Caco-2 (cell line): ENCODE measurements around the gene THADA. TPM values are rescaled to one million over a fixed set of nuclear protein-coding genes. Genes with fewer than 3 reads are reported as not detected.

ENCODE experiments used
- BruUV-seq: library from RNA; stranded (reverse); fragments of 400-500 nt; replicated peaks from 2 replicates; lab custom pipeline; 2021; lab: Mats Ljungman, UMichigan
- CTCF ChIA-PET: fragments of 300-600 bp; sonication (Branson Sonifier 250); formaldehyde crosslinking; loops from one replicate; lab custom pipeline; 2022; ENCODE audit warnings: antibody characterized with exemption; lab: Charles Lee
- POLR2A ChIA-PET: fragments of 300-600 bp; sonication (Branson Sonifier 250); formaldehyde crosslinking; loops from one replicate; lab custom pipeline; 2022; ENCODE audit warnings: antibody characterized with exemption; lab: Charles Lee
- DNase-seq, 2 experiments: peaks; one replicate each; pipeline versions ENCODE4 v3.0.0 to v3.0.0-alpha.2; 2020 to 2022
- H3K27me3 ChIP-seq: replicated peaks from 2 replicates; pipeline ENCODE4 v1.6.0; 2011; ENCODE audit warnings: low read length; ENCODE audit not compliant: control insufficient read depth, insufficient read depth
- H3K36me3 ChIP-seq: 2 replicates; pipeline ENCODE4 v1.5.1; 2011; ENCODE audit warnings: low read length; ENCODE audit not compliant: control insufficient read depth, insufficient read depth
- H3K4me1 ChIP-seq: fragments of 250-450 bp; sonication (Bioruptor Pico); 2 replicates; pipeline ENCODE4 v1.5.1; 2020; ENCODE audit warnings: mild to moderate bottlenecking
- H3K4me3 ChIP-seq: 2 replicates; pipeline ENCODE4 v1.5.1; 2011; ENCODE audit warnings: low read depth, mild to moderate bottlenecking, control low read depth, low read length
- H3K9me3 ChIP-seq: fragments of 250-450 bp; sonication (Bioruptor Pico); 2 replicates; pipeline ENCODE4 v1.5.1; 2020; ENCODE audit warnings: mild to moderate bottlenecking, moderate library complexity
- H3K27ac Mint-ChIP-seq: one replicate; pipeline ENCODE4 v1.8.0; 2022; ENCODE audit warnings: mixed read lengths; ENCODE audit not compliant: unreplicated experiment
- H3K27me3 Mint-ChIP-seq: one replicate; pipeline ENCODE4 v1.8.0; 2022; ENCODE audit warnings: mixed read lengths; ENCODE audit not compliant: insufficient read depth, unreplicated experiment
- H3K36me3 Mint-ChIP-seq: one replicate; pipeline ENCODE4 v1.8.0; 2022; ENCODE audit warnings: mild to moderate bottlenecking, mixed read lengths; ENCODE audit not compliant: insufficient read depth, unreplicated experiment
- H3K4me1 Mint-ChIP-seq: one replicate; pipeline ENCODE4 v1.8.0; 2022; ENCODE audit warnings: low read depth, mixed read lengths; ENCODE audit not compliant: unreplicated experiment
- H3K4me3 Mint-ChIP-seq: one replicate; pipeline ENCODE4 v1.8.0; 2022; ENCODE audit warnings: mild to moderate bottlenecking, moderate library complexity, mixed read lengths; ENCODE audit not compliant: unreplicated experiment
- H3K9me3 Mint-ChIP-seq: one replicate; pipeline ENCODE4 v1.8.0; 2022; ENCODE audit warnings: mixed read lengths; ENCODE audit not compliant: unreplicated experiment
- intact Hi-C: fragments of 100-400 bp; cut with micrococcal nuclease; formaldehyde crosslinking; loops from one replicate; pipeline ENCODE4 v1.10.0; 2022; ENCODE audit not compliant: unreplicated experiment
- total RNA-seq: library from RNA; stranded (reverse); gene quantifications from 2 replicates; pipeline ENCODE4 v1.2.3, GENCODE V29; 2022
- TF ChIP-seq, protein P1 (sequence below), 2 experiments: fragments of 200-600 bp in 1 of 2; IDR thresholded peaks; 1 replicate in 1 of 2; 2 replicates in 1 of 2; pipeline versions ENCODE4 v1.5.1 to v1.8.0; 2011 to 2022; ENCODE audit warnings: antibody characterized with exemption in 1 of 2, control low read depth in 1 of 2, inconsistent platforms in 1 of 2, low read depth in 1 of 2, low read length in 1 of 2, mild to moderate bottlenecking in 1 of 2, moderate library complexity in 1 of 2; ENCODE audit not compliant: insufficient read depth in 1 of 2, severe bottlenecking in 1 of 2, unreplicated experiment in 1 of 2

THADA gene
- total RNA-seq, 1 experiment from 2014 or later, result 33.8 TPM

GRCh38 chr2:43274055-43274454 is 321.8 kb downstream of the THADA start:
- TF ChIP-seq, protein P1, sequence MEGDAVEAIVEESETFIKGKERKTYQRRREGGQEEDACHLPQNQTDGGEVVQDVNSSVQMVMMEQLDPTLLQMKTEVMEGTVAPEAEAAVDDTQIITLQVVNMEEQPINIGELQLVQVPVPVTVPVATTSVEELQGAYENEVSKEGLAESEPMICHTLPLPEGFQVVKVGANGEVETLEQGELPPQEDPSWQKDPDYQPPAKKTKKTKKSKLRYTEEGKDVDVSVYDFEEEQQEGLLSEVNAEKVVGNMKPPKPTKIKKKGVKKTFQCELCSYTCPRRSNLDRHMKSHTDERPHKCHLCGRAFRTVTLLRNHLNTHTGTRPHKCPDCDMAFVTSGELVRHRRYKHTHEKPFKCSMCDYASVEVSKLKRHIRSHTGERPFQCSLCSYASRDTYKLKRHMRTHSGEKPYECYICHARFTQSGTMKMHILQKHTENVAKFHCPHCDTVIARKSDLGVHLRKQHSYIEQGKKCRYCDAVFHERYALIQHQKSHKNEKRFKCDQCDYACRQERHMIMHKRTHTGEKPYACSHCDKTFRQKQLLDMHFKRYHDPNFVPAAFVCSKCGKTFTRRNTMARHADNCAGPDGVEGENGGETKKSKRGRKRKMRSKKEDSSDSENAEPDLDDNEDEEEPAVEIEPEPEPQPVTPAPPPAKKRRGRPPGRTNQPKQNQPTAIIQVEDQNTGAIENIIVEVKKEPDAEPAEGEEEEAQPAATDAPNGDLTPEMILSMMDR (IDR thresholded peaks at IDR 0.05; ENCODE audit: insufficient read depth in 1 of 2, low read depth in 1 of 2, low read length in 1 of 2, severe bottlenecking in 1 of 2, unreplicated experiment in 1 of 2), result no peak
- no TSS peak for BruUV-seq

GRCh38 chr2:43273529-43273928 is 322.3 kb downstream of the THADA start:
- DNase-seq, result no peak
- H3K36me3 Mint-ChIP-seq, result peaks cover 4% of the 10 kb centered on the region
- H3K9me3 Mint-ChIP-seq, result no peaks in the 10 kb centered on the region
- intact Hi-C loops, result no loop called here
- no peak overlapping the region for H3K27ac Mint-ChIP-seq
- H3K4me3 Mint-ChIP-seq, result no peak overlapping the region
- Histone ChIP-seq H3K27me3 (no peaks in the 10 kb centered on the region), H3K4me1 (no peaks in the 10 kb centered on the region; the same call in 1 of the 2 replicates), H3K9me3 (no peaks in the 10 kb centered on the region), H3K36me3 (no peaks in the 10 kb centered on the region; the same call in 1 of the 2 replicates), H3K4me3 (no peak overlapping the region)
- BruUV-seq, result no TSS peak
- no peaks in the 10 kb centered on the region for H3K27me3 Mint-ChIP-seq
- TF ChIP-seq, protein P1 (IDR thresholded peaks at IDR 0.05; ENCODE audit: insufficient read depth in 1 of 2, low read depth in 1 of 2, low read length in 1 of 2, severe bottlenecking in 1 of 2, unreplicated experiment in 1 of 2), result no peak
- POLR2A ChIA-PET, result no interaction called here
- CTCF ChIA-PET, result no interaction called here
- H3K4me1 Mint-ChIP-seq, result peaks cover 7% of the 10 kb centered on the region

More at GRCh38 chr2:43274055-43274454, 321.8 kb downstream of the THADA start:
- H3K27me3 ChIP-seq, result no peaks in the 10 kb centered on the region
- H3K9me3 ChIP-seq, result no peaks in the 10 kb centered on the region
- H3K4me1 ChIP-seq, result no peaks in the 10 kb centered on the region
- H3K4me3 ChIP-seq, result no peak overlapping the region
- POLR2A ChIA-PET, result no interaction called here
- CTCF ChIA-PET, result no interaction called here
- intact Hi-C loops, result no loop called here
- Mint-ChIP-seq H3K9me3 (no peaks in the 10 kb centered on the region), H3K36me3 (no peaks in the 10 kb centered on the region), H3K27me3 (no peaks in the 10 kb centered on the region), H3K4me1 (peaks cover 1% of the 10 kb centered on the region), H3K27ac (no peak overlapping the region), H3K4me3 (no peak overlapping the region)
- no peaks in the 10 kb centered on the region; the same call in 1 of the 2 replicates for H3K36me3 ChIP-seq
- DNase-seq, result no peak

DNA sequence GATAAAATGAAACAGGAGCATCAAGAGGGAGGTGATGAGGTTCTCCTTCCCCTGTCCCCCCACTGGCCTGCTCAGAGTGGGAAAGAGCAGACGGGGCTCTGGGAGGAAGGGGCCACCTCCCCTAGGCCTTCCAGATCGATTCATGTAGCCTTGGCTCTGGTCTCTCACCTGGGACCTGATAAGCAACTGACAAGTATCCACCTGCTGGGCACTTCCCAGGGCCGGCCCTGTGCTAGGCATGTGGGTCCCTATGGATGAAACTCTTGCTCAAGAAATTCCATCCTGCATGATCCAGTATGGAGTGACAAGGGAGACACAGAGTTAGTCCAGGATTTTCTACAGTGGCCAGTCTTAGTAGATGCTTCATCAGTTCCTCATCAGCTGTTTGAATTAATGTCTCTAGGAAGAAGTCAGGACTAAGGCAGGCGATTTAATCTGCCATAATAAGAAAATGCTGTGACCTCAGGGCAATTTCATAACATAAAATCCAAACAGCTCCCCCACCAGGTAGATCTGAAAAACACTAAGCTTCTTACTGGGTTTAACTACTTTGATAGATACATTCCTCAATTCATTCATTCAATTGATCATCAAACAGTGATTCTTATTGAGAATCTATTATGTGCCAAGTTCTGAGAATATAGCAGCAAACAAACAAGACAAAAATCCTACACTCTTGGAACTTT is 324.8 kb downstream of the THADA start:
- no peak for DNase-seq
- BruUV-seq, result no TSS peak
- ChIA-PET POLR2A (interaction anchor here (0.7 kb wide), 1 partner anchor 106 kb away, joined by 7 read pairs; no protein-coding TSS in a partner anchor), CTCF (interaction anchor here (0.7 to 0.9 kb wide), 3 partner anchors 103 to 198 kb away, joined by 4 to 9 read pairs (median 7); no protein-coding TSS in a partner anchor)
- peaks cover 4% of the 10 kb centered on the region for H3K36me3 Mint-ChIP-seq
- no peaks in the 10 kb centered on the region for H3K9me3 Mint-ChIP-seq
- TF ChIP-seq, protein P1 (IDR thresholded peaks at IDR 0.05; ENCODE audit: insufficient read depth in 1 of 2, low read depth in 1 of 2, low read length in 1 of 2, severe bottlenecking in 1 of 2, unreplicated experiment in 1 of 2), result no peak
- Histone ChIP-seq H3K27me3 (no peaks in the 10 kb centered on the region), H3K36me3 (0 out of 2 replicates have a peak, but pooled peaks cover 2% of the 10 kb centered on the region), H3K4me3 (no peak overlapping the region), H3K4me1 (no peaks in the 10 kb centered on the region; the same call in 1 of the 2 replicates), H3K9me3 (no peaks in the 10 kb centered on the region)
- H3K4me1 Mint-ChIP-seq, result peaks cover 13% of the 10 kb centered on the region
- no peak overlapping the region for H3K4me3 Mint-ChIP-seq
- H3K27ac Mint-ChIP-seq, result no peak overlapping the region
- H3K27me3 Mint-ChIP-seq, result no peaks in the 10 kb centered on the region
- intact Hi-C loops, result no loop called here
